ENCODE results near the gene STYXL2.

GRCh38 chr1:167076136-167076710, 17.7 kb upstream of the STYXL2 start:
- no peak for TF ChIP-seq CTCF (IDR thresholded peaks at IDR 0.05; ENCODE audit: low read length)
- TF ChIP-seq EZH2 (IDR thresholded peaks at IDR 0.05; ENCODE audit: borderline replicate concordance, low read length): no peak

Measured in OCI-LY1 (cell line).